Measurements from ENCODE around the gene ACTG1.

DNA sequence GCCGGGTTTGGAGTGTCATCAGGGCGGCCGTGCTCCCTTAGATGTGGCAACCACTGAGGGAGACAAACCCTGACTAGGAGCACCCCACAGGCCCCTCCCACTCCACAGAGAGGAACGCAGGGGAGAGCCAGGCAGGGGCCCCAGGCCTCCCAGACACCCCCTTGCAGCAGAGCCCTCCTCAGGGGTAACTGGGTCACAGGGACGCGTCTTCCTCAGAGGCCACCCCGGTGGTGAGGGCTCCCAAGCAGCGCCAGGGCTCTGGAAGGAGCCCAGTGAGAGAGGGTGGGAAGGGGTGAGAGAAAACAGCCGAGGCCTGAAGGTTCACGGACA lies 26.9 kb upstream of the ACTG1 start:
- TF ChIP-seq CTCF (IDR thresholded peaks at IDR 0.05) (no peak), POLR2A (IDR thresholded peaks at IDR 0.05) (no peak), POLR2AphosphoS5 (IDR thresholded peaks at IDR 0.05; ENCODE audit: insufficient read depth in 1 of 2, low read depth in 1 of 2) (no peak)

All from vagina (tissue), 2 donors.